ENCODE data around the gene THSD4. TPM values are rescaled to one million over a fixed set of nuclear protein-coding genes. Genes with fewer than 3 reads are reported as not detected.

The THSD4 gene
- total RNA-seq, 1 donor: 15.6 TPM

GRCh38 chr15:71596672-71597071 is 481.4 kb downstream of the THSD4 start:
- Histone ChIP-seq H4K20me1 (ENCODE audit: insufficient read depth, low read length) (no peaks in the 10 kb centered on the region), H2AFZ (ENCODE audit: low read length) (no peak overlapping the region), H3K4me1 (ENCODE audit: insufficient read depth, low read length) (no peaks in the 10 kb centered on the region), H3K4me2 (ENCODE audit: insufficient read depth, low read length) (no peak overlapping the region), H3K79me2 (ENCODE audit: insufficient read depth, low read length) (no peaks in the 10 kb centered on the region), H3K27ac (ENCODE audit: low read depth, low read length) (no peak overlapping the region), H3K4me3 (ENCODE audit: insufficient read depth, low read length) (no peak overlapping the region), H3K27me3 (ENCODE audit: insufficient read depth, low read length) (no peaks in the 10 kb centered on the region), H3K9me3 (ENCODE audit: low read depth, low read length) (no peaks in the 10 kb centered on the region), H3K36me3 (ENCODE audit: insufficient read depth, low read length) (no peaks in the 10 kb centered on the region)
- TF ChIP-seq CTCF (IDR thresholded peaks at IDR 0.05; ENCODE audit: extremely low read depth, low read depth, low read length): no peak
- DNase-seq (ENCODE audit: insufficient read length, low spot score, missing footprints): no peak

GRCh38 chr15:71597126-71597525 is 481.9 kb downstream of the THSD4 start:
- no peak for TF ChIP-seq CTCF (IDR thresholded peaks at IDR 0.05; ENCODE audit: extremely low read depth, low read depth, low read length)
- Histone ChIP-seq H3K4me2 (ENCODE audit: insufficient read depth, low read length) (no peak overlapping the region), H3K79me2 (ENCODE audit: insufficient read depth, low read length) (no peaks in the 10 kb centered on the region), H3K9me3 (ENCODE audit: low read depth, low read length) (no peaks in the 10 kb centered on the region), H3K4me1 (ENCODE audit: insufficient read depth, low read length) (no peaks in the 10 kb centered on the region), H4K20me1 (ENCODE audit: insufficient read depth, low read length) (no peaks in the 10 kb centered on the region), H3K27me3 (ENCODE audit: insufficient read depth, low read length) (no peaks in the 10 kb centered on the region), H3K27ac (ENCODE audit: low read depth, low read length) (no peak overlapping the region), H3K4me3 (ENCODE audit: insufficient read depth, low read length) (no peak overlapping the region), H2AFZ (ENCODE audit: low read length) (no peak overlapping the region), H3K36me3 (ENCODE audit: insufficient read depth, low read length) (no peaks in the 10 kb centered on the region)
- no peak for DNase-seq (ENCODE audit: insufficient read length, low spot score, missing footprints)

GRCh38 chr15:71597637-71598036 is 482.4 kb downstream of the THSD4 start:
- Histone ChIP-seq H3K79me2 (ENCODE audit: insufficient read depth, low read length) (no peaks in the 10 kb centered on the region), H4K20me1 (ENCODE audit: insufficient read depth, low read length) (no peaks in the 10 kb centered on the region), H3K4me1 (ENCODE audit: insufficient read depth, low read length) (no peaks in the 10 kb centered on the region), H3K4me3 (ENCODE audit: insufficient read depth, low read length) (no peak overlapping the region), H3K27me3 (ENCODE audit: insufficient read depth, low read length) (no peaks in the 10 kb centered on the region), H3K4me2 (ENCODE audit: insufficient read depth, low read length) (no peak overlapping the region), H2AFZ (ENCODE audit: low read length) (no peak overlapping the region), H3K36me3 (ENCODE audit: insufficient read depth, low read length) (no peaks in the 10 kb centered on the region), H3K27ac (ENCODE audit: low read depth, low read length) (no peak overlapping the region), H3K9me3 (ENCODE audit: low read depth, low read length) (no peaks in the 10 kb centered on the region)
- no peak for TF ChIP-seq CTCF (IDR thresholded peaks at IDR 0.05; ENCODE audit: extremely low read depth, low read depth, low read length)
- no peak for DNase-seq (ENCODE audit: insufficient read length, low spot score, missing footprints)

- Histone ChIP-seq H3K79me2 (ENCODE audit: insufficient read depth, low read length) (no peaks in the 10 kb centered on the region), H3K27ac (ENCODE audit: low read depth, low read length) (no peak overlapping the region), H3K4me2 (ENCODE audit: insufficient read depth, low read length) (no peak overlapping the region), H3K4me3 (ENCODE audit: insufficient read depth, low read length) (no peak overlapping the region), H3K36me3 (ENCODE audit: insufficient read depth, low read length) (no peaks in the 10 kb centered on the region), H3K4me1 (ENCODE audit: insufficient read depth, low read length) (no peaks in the 10 kb centered on the region), H2AFZ (ENCODE audit: low read length) (no peak overlapping the region), H3K27me3 (ENCODE audit: insufficient read depth, low read length) (no peaks in the 10 kb centered on the region), H3K9me3 (ENCODE audit: low read depth, low read length) (no peaks in the 10 kb centered on the region), H4K20me1 (ENCODE audit: insufficient read depth, low read length) (peaks cover 2% of the 10 kb centered on the region)
- TF ChIP-seq CTCF (IDR thresholded peaks at IDR 0.05; ENCODE audit: extremely low read depth, low read depth, low read length): no peak
- no peak for DNase-seq (ENCODE audit: insufficient read length, low spot score, missing footprints)
Observed at GRCh38 chr15:71598741-71599140, 483.5 kb downstream of the THSD4 start.
